OCI-LY7 (cell line): ENCODE results near the gene IFT57. TPM values are rescaled to one million over a fixed set of nuclear protein-coding genes. Genes with fewer than 3 reads are reported as not detected.

Source experiments
- BruUV-seq: library from RNA; stranded (reverse); fragments of 400-500 nt; replicated peaks from 2 replicates; lab custom pipeline; 2021; lab: Mats Ljungman, UMichigan
- CTCF ChIA-PET: fragments of 300-600 bp; sonication (Branson Sonifier 250); formaldehyde crosslinking; loops from one replicate; lab custom pipeline; 2022; ENCODE audit warnings: antibody characterized with exemption; ENCODE audit not compliant: unreplicated experiment; lab: Charles Lee
- POLR2A ChIA-PET: fragments of 300-600 bp; sonication (Branson Sonifier 250); formaldehyde crosslinking; loops from one replicate; lab custom pipeline; 2022; ENCODE audit warnings: antibody characterized with exemption; lab: Charles Lee
- DNase-seq: peaks from one replicate; pipeline ENCODE4 v3.0.0-alpha.2; 2015; ENCODE audit warnings: low spot score
- H2AFZ ChIP-seq: fragments of 200-600 bp; sonication (generic), shearing (Covaris generic); 2 replicates; pipeline ENCODE4 v1.6.1; 2014; ENCODE audit warnings: mild to moderate bottlenecking, antibody characterized with exemption, low read length, moderate library complexity
- H3K27ac ChIP-seq: fragments of 200-600 bp; sonication (generic); 2 replicates; pipeline ENCODE4 v1.5.1; 2014; ENCODE audit warnings: mixed run types, low read depth, mild to moderate bottlenecking, moderate library complexity, low read length, inconsistent platforms; ENCODE audit not compliant: poor library complexity, severe bottlenecking
- H3K36me3 ChIP-seq: fragments of 200-600 bp; sonication (generic); 2 replicates; pipeline ENCODE4 v1.6.1; 2014; ENCODE audit warnings: mild to moderate bottlenecking, antibody characterized with exemption, low read length, moderate library complexity, mixed read lengths; ENCODE audit not compliant: insufficient read depth
- H3K4me1 ChIP-seq: fragments of 200-600 bp; sonication (generic); 2 replicates; pipeline ENCODE4 v1.5.1; 2014; ENCODE audit warnings: mild to moderate bottlenecking, low read length; ENCODE audit not compliant: insufficient read depth, poor library complexity, severe bottlenecking
- H3K4me2 ChIP-seq: fragments of 200-600 bp; sonication (generic); 2 replicates; pipeline ENCODE4 v1.6.1; 2014; ENCODE audit warnings: mild to moderate bottlenecking, low read length
- H3K4me3 ChIP-seq: fragments of 200-600 bp; sonication (generic); 2 replicates; pipeline ENCODE4 v1.5.1; 2014; ENCODE audit warnings: mild to moderate bottlenecking, low read depth, low read length; ENCODE audit not compliant: poor library complexity, severe bottlenecking
- H3K79me2 ChIP-seq: fragments of 200-600 bp; sonication (generic); 2 replicates; pipeline ENCODE4 v1.6.1; 2016; ENCODE audit warnings: low read depth, mild to moderate bottlenecking, low read length, moderate library complexity, mixed read lengths; ENCODE audit not compliant: insufficient read depth
- H3K9me2 ChIP-seq: fragments of 200-600 bp; sonication (generic); 2 replicates; pipeline ENCODE4 v1.6.1; 2016; ENCODE audit warnings: mild to moderate bottlenecking, low read length, mixed read lengths; ENCODE audit not compliant: insufficient read depth
- H3K9me3 ChIP-seq: fragments of 200-600 bp; sonication (generic); 2 replicates; pipeline ENCODE4 v1.6.1; 2014; ENCODE audit warnings: mild to moderate bottlenecking, mixed run types, low read length, mixed read lengths
- H4K20me1 ChIP-seq: fragments of 200-600 bp; sonication (generic); 2 replicates; pipeline ENCODE4 v1.6.1; 2014; ENCODE audit warnings: mild to moderate bottlenecking, antibody characterized with exemption, low read length, moderate library complexity, mixed read lengths; ENCODE audit not compliant: insufficient read depth
- CTCF ChIP-seq: fragments of 200-600 bp; sonication (generic); conservative IDR thresholded peaks from 2 replicates; pipeline ENCODE4 v1.5.1; 2014; ENCODE audit warnings: mild to moderate bottlenecking, antibody characterized with exemption, low read length, moderate library complexity, mixed read lengths
- EZH2phosphoT487 ChIP-seq: fragments of 200-600 bp; sonication (generic); IDR thresholded peaks from 2 replicates; pipeline ENCODE4 v1.6.1; 2018; ENCODE audit warnings: low read depth, borderline replicate concordance, mild to moderate bottlenecking, mixed run types, antibody characterized with exemption, low read length, moderate library complexity, mixed read lengths
- intact Hi-C: fragments of 100-400 bp; cut with micrococcal nuclease; formaldehyde crosslinking; loops from one replicate; pipeline ENCODE4 v1.10.0; 2022; ENCODE audit not compliant: unreplicated experiment
- total RNA-seq, 2 experiments: library from RNA; depleted of rRNA in 1 of 2; stranded (reverse); fragments of >200 nt in 1 of 2; shearing (Covaris generic) in 1 of 2; gene quantifications; 2 replicates each; pipeline ENCODE4 v1.2.3, GENCODE V29; 2014 to 2022

IFT57 gene
- total RNA-seq, 2 experiments from 2014 or later: 44.1 to 68.2 TPM

DNA sequence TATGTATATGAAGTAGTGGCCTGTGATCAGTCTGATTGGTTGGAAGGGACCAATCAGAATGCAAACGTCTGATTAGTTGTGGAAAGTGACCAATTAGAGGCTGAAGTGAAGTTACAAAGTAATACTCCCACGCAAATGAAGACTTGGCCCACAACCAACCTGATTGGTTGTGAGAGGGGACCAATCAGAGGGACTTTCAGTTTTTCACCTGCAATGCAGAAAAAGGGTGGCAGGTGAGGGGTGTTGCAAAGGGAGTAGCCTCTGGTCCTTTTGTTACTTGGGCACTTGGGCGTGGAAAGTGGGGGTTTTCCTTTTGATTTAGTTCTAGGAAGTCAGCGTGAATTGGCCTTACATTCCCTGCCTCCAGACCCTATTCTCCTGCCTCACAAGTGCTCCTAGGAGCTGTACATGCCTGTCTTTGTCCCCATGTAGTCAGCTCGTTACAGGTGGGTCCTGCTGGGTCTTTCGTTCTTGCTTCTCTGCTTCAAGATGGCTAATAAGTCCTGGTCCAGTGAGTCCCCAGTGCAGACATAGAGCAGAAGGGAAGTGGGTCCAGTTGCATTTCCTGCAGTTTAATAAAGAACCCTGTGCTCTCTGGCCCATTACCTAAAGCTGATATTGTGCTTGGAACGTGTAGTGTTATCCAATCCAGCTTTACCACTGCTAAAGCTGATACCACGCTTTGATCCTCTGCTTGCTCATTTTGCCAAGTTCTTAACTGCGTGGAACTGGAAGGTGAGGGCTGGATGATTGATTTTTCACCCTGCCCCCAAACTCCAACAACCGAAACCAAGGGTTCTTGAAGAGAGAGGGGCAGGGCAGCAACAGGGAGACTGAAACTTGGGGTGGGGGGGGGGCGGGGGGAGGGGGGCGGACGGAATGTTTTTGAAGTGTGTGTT lies 85.4 kb downstream of the IFT57 start:
- Histone ChIP-seq H3K27ac (no peak overlapping the region), H3K9me2 (no peaks in the 10 kb centered on the region), H3K4me1 (peaks cover 34% of the 10 kb centered on the region), H3K79me2 (peaks cover 20% of the 10 kb centered on the region; the same call in 1 of the 2 replicates), H3K36me3 (peaks cover 37% of the 10 kb centered on the region), H4K20me1 (0 out of 2 replicates have a peak, but pooled peaks cover 4% of the 10 kb centered on the region), H3K9me3 (no peaks in the 10 kb centered on the region), H2AFZ (no peak overlapping the region), H3K4me3 (no peak overlapping the region), H3K4me2 (no peak overlapping the region)
- intact Hi-C loops: no loop called here
- ChIA-PET CTCF (no interaction called here), POLR2A (interaction anchor here (0.6 to 1.6 kb wide), 4 partner anchors 10 to 87 kb away, joined by 3 to 10 read pairs (median 4); no protein-coding TSS in a partner anchor)
- no TSS peak for BruUV-seq
- no peak for DNase-seq
- no peak for TF ChIP-seq EZH2phosphoT487

- intact Hi-C loops: no loop called here
- Histone ChIP-seq H4K20me1 (0 out of 2 replicates have a peak, but pooled peaks cover 4% of the 10 kb centered on the region), H3K79me2 (peaks cover 27% of the 10 kb centered on the region; the same call in 1 of the 2 replicates), H3K4me1 (peaks cover 57% of the 10 kb centered on the region), H3K4me2 (peak overlapping the region; percentile 48), H3K4me3 (peak overlapping the region; percentile 8), H3K9me2 (no peaks in the 10 kb centered on the region), H3K36me3 (peaks cover 37% of the 10 kb centered on the region), H3K27ac (peak overlapping the region; percentile 19), H2AFZ (no peak overlapping the region), H3K9me3 (no peaks in the 10 kb centered on the region)
- peak; percentile 26 for DNase-seq
- ChIA-PET POLR2A (interaction anchor here (1.1 to 3.5 kb wide), 2 partner anchors 10 to 13 kb away, joined by 4 to 23 read pairs; no protein-coding TSS in a partner anchor), CTCF (interaction anchor here (0.7 kb wide), 1 partner anchor 121 kb away, joined by 3 read pairs; no protein-coding TSS in a partner anchor)
- TF ChIP-seq EZH2phosphoT487 (no peak), CTCF (no peak)
- BruUV-seq: no TSS peak
Measured at GRCh38 chr3:108134555-108134880, 87.7 kb downstream of the IFT57 start.

GRCh38 chr3:108133858-108134554 lies 88.2 kb downstream of the IFT57 start:
- H3K79me2 ChIP-seq: peaks cover 30% of the 10 kb centered on the region; the same call in 1 of the 2 replicates
- H3K4me1 ChIP-seq: peaks cover 62% of the 10 kb centered on the region
- intact Hi-C loops: no loop called here
- 0 out of 2 replicates have a peak, but pooled peaks cover 4% of the 10 kb centered on the region for H4K20me1 ChIP-seq
- H3K27ac ChIP-seq: peak overlapping the region; percentile 19
- POLR2A ChIA-PET: interaction anchor here (1.1 to 3.5 kb wide), 5 partner anchors 10 to 89 kb away, joined by 3 to 23 read pairs (median 6); partner anchors contain the start of gene IFT57
- H3K9me3 ChIP-seq: no peaks in the 10 kb centered on the region
- BruUV-seq: no TSS peak
- H3K4me3 ChIP-seq: peak overlapping the region; percentile 8
- H2AFZ ChIP-seq: no peak overlapping the region
- CTCF ChIA-PET: no interaction called here
- TF ChIP-seq EZH2phosphoT487 (no peak), CTCF (no peak)
- H3K36me3 ChIP-seq: peaks cover 42% of the 10 kb centered on the region
- no peaks in the 10 kb centered on the region for H3K9me2 ChIP-seq
- peak; percentile 14 for DNase-seq
- peak overlapping the region; percentile 48 for H3K4me2 ChIP-seq
